Kidney (tissue), 14 donors: Measurements from ENCODE around the gene OPN3. TPM values are rescaled to one million over a fixed set of nuclear protein-coding genes. Genes with fewer than 3 reads are reported as not detected.

Experiments
- DNase-seq, 5 donors: peaks; one replicate each; pipeline ENCODE4 v3.0.0-alpha.2; 2013 to 2020
- FAIRE-seq: peaks from 2 replicates; lab custom pipeline; 2012; peaks lifted over from hg19 to GRCh38; lab: Jason Lieb, UNC
- H3K27ac ChIP-seq, 2 donors: one replicate each; pipeline ENCODE4 v1.7.0; 2013; ENCODE audit warnings: low read depth in 2 of 2, low read length in 2 of 2, inconsistent platforms in 1 of 2
- H3K27me3 ChIP-seq: one replicate; pipeline ENCODE4 v1.7.1; 2013; ENCODE audit warnings: low read length, inconsistent platforms; ENCODE audit not compliant: control insufficient read depth, insufficient read depth
- H3K36me3 ChIP-seq, 3 donors: one replicate each; pipeline versions ENCODE4 v1.7.0 to v1.7.1; 2013; ENCODE audit warnings: low read length in 3 of 3, control low read depth in 1 of 3, inconsistent platforms in 1 of 3; ENCODE audit not compliant: insufficient read depth in 3 of 3, control insufficient read depth in 2 of 3
- H3K4me1 ChIP-seq, 3 donors: one replicate each; pipeline versions ENCODE4 v1.7.0 to v1.7.1; 2013; ENCODE audit warnings: low read length in 3 of 3, inconsistent platforms in 1 of 3, low read depth in 1 of 3; ENCODE audit not compliant: control insufficient read depth in 2 of 3, insufficient read depth in 2 of 3
- H3K4me3 ChIP-seq, 3 donors: one replicate each; pipeline versions ENCODE4 v1.7.0 to v1.8.1; 2013; ENCODE audit warnings: low read length in 3 of 3, control low read depth in 1 of 3, inconsistent platforms in 1 of 3
- H3K9ac ChIP-seq, 3 donors: one replicate each; pipeline versions ENCODE4 v1.7.0 to v1.7.1; 2013; ENCODE audit warnings: low read length in 3 of 3, control low read depth in 1 of 3, inconsistent platforms in 1 of 3
- H3K9me3 ChIP-seq, 3 donors: one replicate each; pipeline versions ENCODE4 v1.7.0 to v1.7.1; 2013; ENCODE audit warnings: low read length in 3 of 3, control low read depth in 1 of 3, inconsistent platforms in 1 of 3; ENCODE audit not compliant: control insufficient read depth in 2 of 3, insufficient read depth in 1 of 3
- CTCF ChIP-seq: IDR thresholded peaks from 3 replicates; pipeline ENCODE4 v1.5.1; 2012; ENCODE audit warnings: mild to moderate bottlenecking, moderate library complexity, borderline replicate concordance; ENCODE audit not compliant: insufficient read depth; ENCODE audit errors: extremely low read depth
- intact Hi-C: fragments of 100-400 bp; cut with DNase I; formaldehyde crosslinking; loops from one replicate; pipeline ENCODE4 v1.11.1; 2022
- polyA plus RNA-seq: library from polyadenylated mRNA; stranded (reverse); fragments of 350-450 nt; fragmentation: Illumina TruSeq; extraction: RNeasy Lipid Tissue Mini Kit (QIAGEN cat#74804); gene quantifications from one replicate; pipeline ENCODE4 v1.2.3, GENCODE V29; 2014; ENCODE audit warnings: low read depth, low replicate concordance; ENCODE audit not compliant: insufficient read depth
- total RNA-seq: library from RNA; stranded (reverse); fragmentation: NEBNext Ultra II Directional; extraction: Animal tissue kit (Norgen Biotek cat#: 25700); gene quantifications from one replicate; pipeline ENCODE4 v1.2.1, GENCODE V29; 2021
- donor health status: control.
- donor health status: control.
- donor health status: control.
- donor health status: control.
- donor health status: control.
- donor health status: DM: yes; HTN: yes; CAD: no.
- donor health status: Normal renal cell carcinoma (clear cell type).

OPN3 gene
- total and polyA plus RNA-seq, 2 donors from 2014 or later, result 12.3 to 15.8 TPM

DNA sequence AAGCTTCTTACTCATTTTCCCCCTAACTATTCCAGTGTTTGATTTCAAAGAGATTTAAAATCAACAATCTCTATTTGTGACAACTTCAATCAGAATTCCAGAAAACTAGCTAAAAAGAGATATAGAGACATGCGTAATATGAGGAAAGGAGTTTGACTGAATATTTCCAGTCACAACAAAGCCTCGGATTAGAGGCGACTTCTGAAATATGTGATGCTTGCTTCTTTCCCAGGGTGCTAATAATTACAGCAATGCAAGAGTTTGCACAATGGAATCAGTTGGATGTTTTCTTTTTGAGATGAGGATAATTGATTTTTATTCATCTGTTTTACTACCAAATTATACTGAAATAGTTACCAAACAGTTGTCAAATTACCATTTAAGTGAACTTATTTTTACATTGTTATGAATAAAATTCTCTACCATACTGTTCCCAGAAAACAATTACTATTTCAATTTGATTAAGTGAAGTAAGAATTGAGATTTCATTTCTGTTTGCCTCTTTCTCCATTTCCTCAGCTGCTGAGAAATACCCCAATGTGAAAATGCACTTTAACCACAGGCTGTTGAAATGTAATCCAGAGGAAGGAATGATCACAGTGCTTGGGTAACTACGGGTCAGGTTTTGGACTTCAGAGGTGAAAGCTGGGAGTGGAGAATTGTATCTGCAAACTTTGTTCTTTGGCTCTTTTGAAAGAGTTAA lies 79.9 kb downstream of the OPN3 start:
- Histone ChIP-seq H3K9me3 (no peaks in the 10 kb centered on the region), H3K4me1 (peaks cover 0 to 12% (median 0%) of the 10 kb centered on the region in 3 donors), H3K27ac (peak overlapping the region; percentile 28 to 38), H3K27me3 (no peaks in the 10 kb centered on the region), H3K36me3 (peaks cover 0 to 7% (median 2%) of the 10 kb centered on the region in 3 donors), H3K4me3 (peak overlapping the region in 1 of 3 donors; percentile 18), H3K9ac (peak overlapping the region in 1 of 3 donors; percentile 8)
- DNase-seq, result peak in 2 of 5 donors; percentile 7 to 23
- FAIRE-seq, result peak; percentile 39
- intact Hi-C loops, result no loop called here
- no peak for TF ChIP-seq CTCF

DNA sequence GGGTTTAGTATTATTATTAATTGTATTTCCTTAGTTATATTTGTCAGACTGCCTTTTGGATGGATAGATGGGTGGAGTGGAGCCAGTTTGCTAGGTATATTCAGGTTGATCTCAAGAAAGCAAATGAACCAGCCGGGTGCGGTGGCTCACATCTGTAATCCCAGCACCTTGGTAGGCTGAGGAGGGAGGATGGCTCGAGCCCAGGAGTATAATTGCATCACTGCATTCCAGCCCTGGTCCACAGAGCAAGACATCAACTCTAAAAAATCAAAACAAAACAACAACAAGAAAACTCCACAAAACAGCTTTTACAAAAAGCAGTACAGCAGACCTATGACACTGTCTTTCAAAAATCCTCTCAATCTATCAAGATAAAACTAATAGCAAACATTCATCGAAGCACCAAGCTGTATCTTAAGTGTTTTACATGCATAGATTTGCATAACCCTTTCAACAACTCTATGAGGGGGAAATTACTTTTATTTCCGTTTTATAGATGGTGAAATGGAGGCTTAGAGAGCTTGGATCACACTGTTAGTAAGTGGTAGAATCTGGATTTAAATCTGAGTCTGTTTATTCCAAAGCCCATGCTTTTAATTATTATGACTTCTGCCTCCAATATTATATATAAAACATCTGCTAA lies 82.5 kb downstream of the OPN3 start:
- FAIRE-seq (no peak), DNase-seq (peak in 2 of 5 donors; percentile 12 to 23)
- intact Hi-C loops, result no loop called here
- Histone ChIP-seq H3K27ac (no peak overlapping the region), H3K27me3 (no peaks in the 10 kb centered on the region), H3K9ac (no peak overlapping the region), H3K9me3 (no peaks in the 10 kb centered on the region), H3K36me3 (peaks cover 0 to 2% (median 0%) of the 10 kb centered on the region in 3 donors), H3K4me1 (peaks cover 0 to 12% (median 0%) of the 10 kb centered on the region in 3 donors), H3K4me3 (no peak overlapping the region)
- no peak for TF ChIP-seq CTCF

DNA sequence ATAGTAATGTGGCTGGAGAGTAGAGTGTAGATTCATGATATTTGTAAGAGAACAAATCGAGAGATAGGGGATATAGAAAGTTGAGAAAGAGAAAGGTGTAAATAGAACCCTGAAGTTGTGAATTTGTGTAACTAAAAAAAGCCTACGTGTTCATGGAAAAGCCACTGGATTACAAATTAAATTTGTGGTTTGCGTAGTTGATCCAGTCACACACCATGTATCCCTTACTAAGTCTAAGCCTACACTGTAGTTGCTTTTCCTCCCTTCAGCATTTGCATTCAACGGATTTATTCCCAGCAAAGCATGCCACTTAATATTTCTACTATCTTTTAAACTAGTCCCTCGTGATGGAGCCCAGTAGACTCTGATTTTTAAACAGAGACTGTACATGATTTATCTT lies 83.1 kb downstream of the OPN3 start:
- H3K36me3 ChIP-seq, result peaks cover 0 to under 1% (median 0%) of the 10 kb centered on the region in 3 donors
- no peak overlapping the region for H3K4me3 ChIP-seq
- FAIRE-seq (no peak), DNase-seq (no peak)
- no peak for TF ChIP-seq CTCF
- H3K9ac ChIP-seq, result no peak overlapping the region
- no peak overlapping the region for H3K27ac ChIP-seq
- no peaks in the 10 kb centered on the region for H3K27me3 ChIP-seq
- intact Hi-C loops, result no loop called here
- peaks cover 0 to 12% (median 0%) of the 10 kb centered on the region in 3 donors for H3K4me1 ChIP-seq
- H3K9me3 ChIP-seq, result no peaks in the 10 kb centered on the region
